T-helper 2 cell (primary cell): ENCODE results near the gene TBRG1.

Experiments used
- DNase-seq, 5 experiments: peaks; one replicate each; pipeline versions ENCODE4 v3.0.0 to v3.0.0-alpha.2; 2012 to 2022

Gene TBRG1

DNA sequence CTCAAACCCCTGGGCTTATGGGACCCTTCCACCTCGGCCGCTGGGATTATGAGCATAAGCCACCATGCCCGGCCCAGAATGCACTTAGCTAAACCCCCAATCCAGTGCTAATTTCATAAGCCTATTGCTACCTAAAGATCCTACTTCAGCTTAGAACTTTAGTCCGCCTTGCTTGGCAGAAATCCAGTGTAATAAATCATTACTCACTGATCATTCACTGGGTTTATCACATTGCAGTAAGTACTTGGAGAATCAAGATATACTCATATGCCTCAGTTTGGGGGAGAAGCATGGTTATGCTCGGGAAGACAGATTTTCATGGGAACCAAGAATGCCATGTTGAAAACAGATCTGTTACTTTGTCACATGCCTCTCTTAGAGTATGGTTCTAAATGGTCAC, 3.8 kb upstream of the TBRG1 start:
- no peak for DNase-seq

- DNase-seq: no peak
Observed at GRCh38 chr11:124623861-124624525, 1.3 kb downstream of the TBRG1 start.

DNA sequence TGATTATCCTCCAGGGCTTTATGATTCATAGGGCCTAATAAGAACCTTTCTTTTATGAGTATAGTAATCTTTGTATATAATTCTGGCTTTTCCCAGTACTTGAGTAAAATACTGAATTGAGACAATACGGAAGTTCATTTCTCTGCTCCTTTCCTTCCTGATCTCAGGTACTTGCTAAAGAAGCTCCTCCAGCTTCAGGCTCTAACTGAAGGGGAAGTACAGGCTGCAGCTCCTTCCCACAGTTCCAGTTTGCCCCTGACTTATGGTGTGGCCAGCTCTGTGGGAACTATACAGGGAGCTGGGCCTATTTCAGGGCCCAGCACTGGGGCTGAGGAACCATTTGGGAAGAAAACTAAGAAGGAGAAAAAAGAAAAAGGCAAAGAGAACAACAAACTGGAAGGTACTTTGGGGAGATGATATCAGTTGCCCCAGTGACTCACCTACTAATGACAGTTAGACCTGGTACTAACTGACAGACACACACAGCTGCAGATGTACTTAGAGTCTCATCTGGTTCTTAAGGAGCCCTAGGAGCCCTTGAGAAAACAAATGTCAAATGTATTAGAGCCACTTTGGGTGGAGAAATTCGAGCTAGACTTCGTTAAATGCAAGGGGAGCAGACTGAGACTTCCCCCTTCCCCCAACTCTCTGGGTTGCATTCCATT, 3.0 kb downstream of the TBRG1 start:
- DNase-seq: no peak

DNA sequence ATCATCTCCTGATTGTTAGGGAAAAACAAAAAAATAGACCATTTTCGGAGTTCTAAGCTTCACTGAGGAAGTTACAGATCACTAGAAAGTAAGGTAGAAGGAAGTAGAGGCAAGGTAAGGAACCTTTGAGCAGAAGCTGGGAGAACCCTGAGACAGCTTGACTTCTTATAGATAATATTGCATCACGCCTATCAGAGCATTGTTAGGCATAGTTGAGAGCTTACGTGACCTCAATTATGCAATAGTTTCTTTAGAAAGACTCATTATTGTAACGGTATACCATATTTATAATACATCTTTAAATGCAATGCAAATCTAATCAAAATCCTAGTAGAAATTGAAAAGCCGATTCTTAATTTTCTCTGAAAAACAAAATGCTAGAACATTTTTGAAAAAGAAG, 4.9 kb downstream of the TBRG1 start:
- no peak for DNase-seq

DNA sequence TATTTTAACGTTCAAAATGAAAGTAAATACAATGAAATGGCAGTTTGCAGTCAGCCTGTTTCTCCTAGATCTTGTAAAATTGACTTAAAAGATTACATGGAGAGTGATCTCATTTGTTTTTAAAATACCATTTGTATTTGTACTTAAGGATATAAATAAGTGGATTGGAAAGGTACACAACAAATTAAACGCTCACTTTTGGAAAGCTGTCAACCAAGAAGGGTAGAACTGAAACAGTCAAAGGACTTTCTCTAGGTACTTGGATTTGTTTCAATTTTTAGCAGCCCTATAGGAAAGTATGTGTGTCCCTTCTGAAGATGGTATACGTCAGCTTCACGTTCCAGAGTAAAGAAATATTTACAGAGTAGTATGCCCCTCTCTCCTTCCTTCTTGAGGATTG, 7.3 kb downstream of the TBRG1 start:
- DNase-seq: no peak

DNA sequence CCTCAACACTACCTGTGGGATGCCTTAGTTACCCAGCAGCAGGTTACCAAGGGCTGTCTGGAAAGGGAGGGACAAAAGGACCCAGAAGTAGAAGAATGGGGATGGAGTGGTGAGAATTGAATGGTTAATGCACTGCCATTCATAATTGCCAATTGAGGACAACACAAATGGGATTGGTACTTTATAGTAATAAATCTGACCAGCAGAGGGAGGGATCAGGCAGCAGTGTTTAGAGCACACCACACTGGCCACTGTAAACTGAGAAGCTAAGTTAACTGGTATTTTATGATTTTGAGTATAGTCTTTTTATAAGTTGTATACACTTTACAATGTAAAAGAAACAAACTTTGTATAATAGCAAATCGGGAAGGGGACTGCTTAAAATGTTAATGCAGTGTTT, 10.7 kb downstream of the TBRG1 start:
- DNase-seq: no peak

DNA sequence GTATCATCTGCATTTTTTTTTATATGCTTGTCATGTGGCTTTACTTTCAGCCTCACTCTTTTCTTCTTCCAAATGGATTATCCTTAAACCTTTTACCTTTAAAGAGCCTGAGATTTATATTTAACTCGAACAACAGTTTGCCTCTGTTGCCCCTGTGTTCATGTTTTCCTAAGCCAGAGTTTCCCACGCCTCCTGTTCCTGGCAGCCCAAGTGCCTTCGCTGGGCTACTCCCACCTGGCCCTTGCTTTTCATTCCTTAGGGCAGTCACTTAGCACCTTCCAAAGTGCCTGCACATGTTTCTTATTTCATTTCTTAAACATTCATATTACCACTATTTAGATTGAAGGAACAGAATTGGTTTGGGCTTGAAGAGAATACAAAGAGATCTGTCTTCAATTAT, 13.3 kb downstream of the TBRG1 start:
- no peak for DNase-seq

- DNase-seq: no peak
Observed at GRCh38 chr11:124638500-124638899, 15.8 kb downstream of the TBRG1 start.

- DNase-seq: no peak
Observed at GRCh38 chr11:124639186-124639585, 16.5 kb downstream of the TBRG1 start.

DNA sequence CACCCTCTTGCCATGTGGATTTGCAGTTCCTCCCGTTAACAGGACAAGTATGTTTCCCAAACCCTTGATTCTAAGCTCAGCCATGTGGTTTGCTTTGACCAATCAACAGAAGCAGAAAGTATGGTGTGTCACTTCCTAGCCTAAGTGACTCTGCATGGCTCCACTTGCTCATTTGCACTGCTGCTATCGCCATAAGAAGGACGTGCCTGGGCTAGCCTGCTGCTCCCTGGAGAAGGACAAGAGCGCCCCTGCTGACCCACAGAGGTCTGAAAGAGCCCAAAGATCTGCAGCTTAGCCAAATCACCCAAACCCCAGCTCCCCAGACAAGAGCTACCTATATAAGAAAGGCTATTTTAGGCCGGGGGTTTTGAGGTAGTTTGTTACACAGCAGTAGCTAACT, 18.0 kb downstream of the TBRG1 start:
- DNase-seq: no peak

DNA sequence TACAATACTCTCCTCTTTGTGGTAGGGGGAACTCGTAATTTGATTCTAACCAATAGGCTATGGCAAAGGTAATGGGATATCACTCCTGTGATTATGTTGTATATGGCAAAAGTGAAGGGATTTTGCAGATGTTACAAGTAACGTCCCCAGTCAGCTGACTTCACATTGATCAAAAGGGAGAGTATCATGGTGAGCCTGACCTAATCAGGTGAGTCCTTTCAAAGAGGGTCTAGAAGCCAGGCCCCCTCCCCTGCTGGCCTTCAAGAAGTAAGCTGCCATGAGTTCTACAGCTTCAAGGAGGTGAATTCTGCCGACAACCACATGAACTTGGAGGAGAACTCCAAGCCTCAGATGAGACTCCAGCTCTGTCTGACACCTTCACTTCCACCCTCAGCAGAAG, 20.0 kb downstream of the TBRG1 start:
- DNase-seq: no peak

DNA sequence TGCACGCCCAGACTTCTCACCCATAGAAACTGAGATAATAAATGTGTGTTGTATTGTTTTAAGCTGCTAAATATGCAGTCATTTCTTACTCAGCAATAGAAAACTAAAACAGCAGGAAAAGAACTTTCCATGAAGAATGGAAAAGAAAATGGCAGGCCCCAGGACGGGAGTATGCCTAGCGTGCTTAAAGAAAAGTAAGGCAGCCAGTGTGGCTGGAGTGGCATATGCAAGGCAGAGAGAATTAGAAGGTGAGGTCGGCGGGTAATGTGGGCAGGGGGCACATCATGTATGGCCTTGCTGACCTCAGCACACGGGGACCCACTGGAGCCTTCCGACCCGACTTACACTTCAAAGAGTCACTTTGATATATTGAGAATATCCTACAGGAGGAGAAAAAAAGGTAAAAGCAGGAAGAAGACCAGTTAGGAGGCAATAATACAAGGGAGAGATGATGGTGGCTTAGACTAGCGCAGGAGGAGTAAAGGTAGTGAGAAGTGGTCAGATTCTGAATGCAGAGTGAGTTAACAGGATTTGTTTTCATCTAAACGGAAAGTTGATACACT, 20.5 kb downstream of the TBRG1 start:
- DNase-seq: no peak

- no peak for DNase-seq
Observed at GRCh38 chr11:124643605-124644425, 21.2 kb downstream of the TBRG1 start.

DNA sequence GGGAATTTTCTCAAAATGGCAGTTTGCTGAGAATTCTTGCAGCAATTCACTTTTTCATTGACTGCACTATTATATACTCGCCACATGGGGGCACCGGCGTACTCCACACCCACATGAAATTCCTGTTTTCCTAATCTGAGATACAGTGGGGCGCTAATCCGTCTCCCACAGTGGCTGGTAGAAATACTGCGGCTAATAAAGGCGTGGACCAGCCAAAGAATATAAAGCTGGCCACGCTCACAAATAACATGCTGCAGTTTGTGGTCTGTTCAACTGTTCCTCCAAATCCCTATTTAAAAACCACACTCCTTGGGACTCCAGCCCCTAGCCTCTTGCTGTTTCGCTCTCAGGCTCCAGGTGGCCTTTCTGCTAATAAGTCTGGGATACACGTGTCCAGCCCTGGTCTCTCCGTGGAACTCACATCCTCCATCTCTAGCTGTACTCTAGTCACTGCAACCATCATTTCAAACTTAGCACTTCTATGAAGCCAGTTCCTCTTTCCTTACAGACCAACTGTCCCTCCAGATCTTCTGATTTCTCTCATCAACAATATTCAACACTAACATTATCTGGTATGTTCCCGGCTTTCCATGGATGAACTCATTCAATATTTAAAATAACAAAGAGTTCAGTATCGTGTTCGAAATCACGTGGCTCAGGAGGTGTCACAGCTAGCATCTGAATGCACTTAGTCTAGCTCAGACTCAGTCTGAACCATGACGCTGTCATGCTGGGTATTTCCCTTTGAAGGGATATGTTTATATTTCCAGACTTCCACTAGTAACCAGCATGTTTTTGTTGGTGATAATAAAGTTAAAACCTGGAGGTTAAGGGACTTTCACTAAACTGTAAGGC, 22.0 kb downstream of the TBRG1 start:
- DNase-seq: peak in 3 of 5 experiments; percentile 11 to 32 (median 19)

DNA sequence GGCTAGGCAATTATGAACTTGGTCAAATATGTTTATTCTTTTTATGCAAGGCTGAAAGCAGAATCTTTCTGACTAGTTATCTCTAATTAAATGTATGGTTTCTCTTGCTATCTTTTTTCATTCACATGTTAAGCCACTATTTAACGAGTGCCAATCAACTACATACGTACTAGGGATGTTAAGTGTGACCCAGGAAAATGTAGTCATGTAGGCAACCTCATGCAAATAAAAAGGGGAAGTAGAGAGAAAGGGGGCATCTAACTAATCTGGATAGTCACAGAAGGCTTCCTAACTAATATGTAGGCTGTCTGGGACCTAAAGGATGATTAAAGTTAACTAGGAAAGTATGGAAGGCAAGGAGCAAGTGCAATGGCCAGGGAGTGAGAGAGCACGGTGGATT, 23.5 kb downstream of the TBRG1 start:
- no peak for DNase-seq

GRCh38 chr11:124648610-124649009, 25.9 kb downstream of the TBRG1 start:
- no peak for DNase-seq

GRCh38 chr11:124656774-124657630, 34.3 kb downstream of the TBRG1 start:
- DNase-seq: no peak

- DNase-seq: no peak
Observed at GRCh38 chr11:124657904-124658303, 35.2 kb downstream of the TBRG1 start.

DNA sequence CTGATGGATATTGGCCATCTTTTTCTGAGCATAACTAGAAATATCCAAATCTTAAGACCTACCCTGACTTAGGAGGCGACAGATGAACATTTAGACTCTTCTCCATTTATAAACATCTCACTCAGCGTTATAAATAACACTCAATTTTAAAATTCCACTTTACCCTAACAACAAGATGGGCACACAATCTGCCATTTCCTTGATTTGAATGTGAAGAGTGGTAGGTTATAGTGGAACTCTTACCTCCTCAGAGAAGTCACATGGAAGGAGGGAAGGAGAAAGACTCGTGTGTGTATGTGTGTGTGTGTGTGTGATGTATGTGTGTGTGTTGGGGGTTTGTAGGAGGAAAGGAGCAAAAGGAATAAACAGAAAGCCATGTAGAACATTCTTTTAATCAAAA, 35.8 kb downstream of the TBRG1 start:
- no peak for DNase-seq

DNA sequence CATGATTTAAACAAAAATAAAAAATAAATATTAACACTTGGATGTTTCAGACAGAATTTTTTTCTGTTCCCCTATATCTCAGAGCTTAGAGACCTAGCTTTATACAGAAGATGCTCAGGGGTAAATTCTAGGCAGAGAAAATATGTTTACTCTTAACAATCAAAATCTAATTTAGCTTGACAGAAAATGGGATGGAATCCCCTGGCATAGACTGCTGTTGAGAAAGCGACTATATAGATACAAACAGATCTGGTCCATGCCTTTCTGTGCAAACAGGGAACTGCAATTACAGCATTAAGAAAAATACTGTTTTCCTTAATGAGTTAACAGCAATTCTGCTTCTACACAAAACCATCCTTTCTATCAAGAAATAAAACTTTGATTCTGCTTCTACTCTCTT, 36.3 kb downstream of the TBRG1 start:
- no peak for DNase-seq

DNA sequence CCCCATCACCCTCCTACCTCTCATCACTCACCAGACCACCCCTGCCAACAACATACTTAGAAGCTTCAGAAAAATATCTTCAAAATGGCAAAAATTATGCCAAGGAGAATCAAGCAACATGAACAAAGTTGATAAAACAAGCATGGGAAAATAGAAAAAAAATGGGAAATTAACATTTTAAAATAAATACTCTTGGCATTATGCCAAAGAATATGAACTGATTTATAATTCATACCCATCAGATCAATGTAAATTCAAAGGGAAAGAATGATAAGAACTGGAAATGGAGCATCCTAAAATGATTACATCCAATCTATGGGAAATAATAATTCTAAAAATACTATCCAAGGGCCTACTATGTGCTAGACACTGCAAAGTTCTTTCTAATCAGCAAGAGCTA, 38.9 kb downstream of the TBRG1 start:
- no peak for DNase-seq

- DNase-seq: no peak
Observed at GRCh38 chr11:124662106-124662505, 39.4 kb downstream of the TBRG1 start.
